ENCODE results near the gene LCN1. TPM values are rescaled to one million over a fixed set of nuclear protein-coding genes. Genes with fewer than 3 reads are reported as not detected.

The LCN1 gene
- total and polyA plus RNA-seq, 2 experiments from 2014 or later = 0.27 TPM; not detected in 1

DNA sequence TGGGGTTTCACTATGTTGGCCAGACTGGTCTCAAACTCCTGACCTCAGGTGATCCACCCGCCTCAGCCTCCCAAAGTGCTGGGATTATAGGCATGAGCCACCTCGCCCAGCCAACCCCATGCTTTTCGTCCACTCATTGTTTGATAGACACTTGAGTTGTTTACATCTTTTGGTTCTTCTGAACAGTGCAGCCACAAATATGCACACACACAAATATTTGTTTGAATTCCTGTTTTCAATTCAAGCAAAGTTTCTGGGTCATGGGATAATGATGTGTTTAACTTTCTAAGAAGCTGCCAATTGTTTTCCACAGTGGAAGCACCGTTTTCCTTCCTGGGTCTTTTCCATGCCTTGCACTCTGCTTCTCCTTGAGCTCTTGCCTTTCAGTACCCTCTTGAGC is 33.5 kb downstream of the LCN1 start (continued):
- TF ChIP-seq, protein P1, sequence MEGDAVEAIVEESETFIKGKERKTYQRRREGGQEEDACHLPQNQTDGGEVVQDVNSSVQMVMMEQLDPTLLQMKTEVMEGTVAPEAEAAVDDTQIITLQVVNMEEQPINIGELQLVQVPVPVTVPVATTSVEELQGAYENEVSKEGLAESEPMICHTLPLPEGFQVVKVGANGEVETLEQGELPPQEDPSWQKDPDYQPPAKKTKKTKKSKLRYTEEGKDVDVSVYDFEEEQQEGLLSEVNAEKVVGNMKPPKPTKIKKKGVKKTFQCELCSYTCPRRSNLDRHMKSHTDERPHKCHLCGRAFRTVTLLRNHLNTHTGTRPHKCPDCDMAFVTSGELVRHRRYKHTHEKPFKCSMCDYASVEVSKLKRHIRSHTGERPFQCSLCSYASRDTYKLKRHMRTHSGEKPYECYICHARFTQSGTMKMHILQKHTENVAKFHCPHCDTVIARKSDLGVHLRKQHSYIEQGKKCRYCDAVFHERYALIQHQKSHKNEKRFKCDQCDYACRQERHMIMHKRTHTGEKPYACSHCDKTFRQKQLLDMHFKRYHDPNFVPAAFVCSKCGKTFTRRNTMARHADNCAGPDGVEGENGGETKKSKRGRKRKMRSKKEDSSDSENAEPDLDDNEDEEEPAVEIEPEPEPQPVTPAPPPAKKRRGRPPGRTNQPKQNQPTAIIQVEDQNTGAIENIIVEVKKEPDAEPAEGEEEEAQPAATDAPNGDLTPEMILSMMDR (conservative IDR thresholded peaks at IDR 0.05; ENCODE audit: low read depth in 2 of 2) = no peak

GRCh38 chr9:135555203-135555602 is 34.0 kb downstream of the LCN1 start:
- 0 out of 2 replicates have a peak, but pooled peaks cover 2% of the 10 kb centered on the region for H3K9me2 ChIP-seq (ENCODE audit: insufficient read depth)
- Mint-ChIP-seq H3K27me3 (ENCODE audit: insufficient read depth, low read depth, poor library complexity) (no peaks in the 10 kb centered on the region), H3K27ac (no peak overlapping the region), H3K4me1 (no peaks in the 10 kb centered on the region), H3K4me3 (no peak overlapping the region), H3K36me3 (ENCODE audit: low read depth) (no peaks in the 10 kb centered on the region; the same call in 2 of the 3 replicates), H3K9me3 (peaks cover 5% of the 10 kb centered on the region; the same call in 1 of the 3 replicates)
- H3K79me2 ChIP-seq (replicated peaks; ENCODE audit: insufficient read depth) = no peaks in the 10 kb centered on the region
- no peak for DNase-seq (ENCODE audit: low spot score)
- H3K27me3 ChIP-seq (ENCODE audit: insufficient read depth) = no peaks in the 10 kb centered on the region
- no peak overlapping the region for H3K4me3 ChIP-seq
- no peak for ATAC-seq
- H2AFZ ChIP-seq = no peak overlapping the region
- H3K4me1 ChIP-seq (ENCODE audit: insufficient read depth) = no peaks in the 10 kb centered on the region; the same call in 1 of the 2 replicates
- no peak for TF ChIP-seq ZNF114 (CRISPR knock-in tag; IDR thresholded peaks at IDR 0.05)
- no peak for TF ChIP-seq NANOG (IDR thresholded peaks at IDR 0.05; ENCODE audit: borderline replicate concordance)
- no peak for TF ChIP-seq POLR2AphosphoS5 (IDR thresholded peaks at IDR 0.05; ENCODE audit: low read depth)
- TF ChIP-seq, protein P1 (conservative IDR thresholded peaks at IDR 0.05; ENCODE audit: low read depth in 2 of 2) = no peak
- no peak for TF ChIP-seq EZH2 (IDR thresholded peaks at IDR 0.05; ENCODE audit: low read depth, unreplicated experiment)
- TF ChIP-seq JUNB (IDR thresholded peaks at IDR 0.05; ENCODE audit: unreplicated experiment) = no peak
- TF ChIP-seq EZH2phosphoT487 (IDR thresholded peaks at IDR 0.05; ENCODE audit: unreplicated experiment) = no peak
- no peak for TF ChIP-seq ZNF462 (CRISPR knock-in tag; IDR thresholded peaks at IDR 0.05)
- TF ChIP-seq STAT1 (IDR thresholded peaks at IDR 0.05; ENCODE audit: unreplicated experiment) = no peak
- no peak for TF ChIP-seq ZNF331 (CRISPR knock-in tag; IDR thresholded peaks at IDR 0.05; ENCODE audit: low read depth)
- TF ChIP-seq, protein P2, sequence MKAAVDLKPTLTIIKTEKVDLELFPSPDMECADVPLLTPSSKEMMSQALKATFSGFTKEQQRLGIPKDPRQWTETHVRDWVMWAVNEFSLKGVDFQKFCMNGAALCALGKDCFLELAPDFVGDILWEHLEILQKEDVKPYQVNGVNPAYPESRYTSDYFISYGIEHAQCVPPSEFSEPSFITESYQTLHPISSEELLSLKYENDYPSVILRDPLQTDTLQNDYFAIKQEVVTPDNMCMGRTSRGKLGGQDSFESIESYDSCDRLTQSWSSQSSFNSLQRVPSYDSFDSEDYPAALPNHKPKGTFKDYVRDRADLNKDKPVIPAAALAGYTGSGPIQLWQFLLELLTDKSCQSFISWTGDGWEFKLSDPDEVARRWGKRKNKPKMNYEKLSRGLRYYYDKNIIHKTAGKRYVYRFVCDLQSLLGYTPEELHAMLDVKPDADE (IDR thresholded peaks at IDR 0.05) = no peak
- no peak for TF ChIP-seq CREB1 (CRISPR knock-in tag; IDR thresholded peaks at IDR 0.05; ENCODE audit: low read depth)
- no peaks in the 10 kb centered on the region for H3F3A ChIP-seq (replicated peaks; ENCODE audit: low read depth)
- H4K20me1 ChIP-seq (replicated peaks; ENCODE audit: insufficient read depth) = no peaks in the 10 kb centered on the region
- no peak overlapping the region for H3K27ac ChIP-seq (ENCODE audit: low read depth)
- H3K36me3 ChIP-seq (ENCODE audit: insufficient read depth) = no peaks in the 10 kb centered on the region
- H3K4me2 ChIP-seq = no peak overlapping the region

All from GM23338 (cell line).